Measurements from ENCODE around the gene ACVR1C.

- TF ChIP-seq EZH2 (IDR thresholded peaks at IDR 0.05; ENCODE audit: borderline replicate concordance, insufficient read depth, low read depth, low read length, poor library complexity, severe bottlenecking) (no peak), CTCF (IDR thresholded peaks at IDR 0.05) (no peak)
These were observed 150.7 kb downstream of the ACVR1C start for GRCh38 chr2:157477919-157478318.
